ENCODE results near the gene NARS2.
"Not testable (repeated sequence)": the region's sequence is repeated elsewhere in the genome, so short reads cannot be mapped to it uniquely, and the experiment has no call there.

The NARS2 gene

GRCh38 chr11:78577495-78577894 is 2.8 kb upstream of the NARS2 start:
- no peak for DNase-seq (ENCODE audit: low read depth in 2 of 3, low spot score in 1 of 3)

DNA sequence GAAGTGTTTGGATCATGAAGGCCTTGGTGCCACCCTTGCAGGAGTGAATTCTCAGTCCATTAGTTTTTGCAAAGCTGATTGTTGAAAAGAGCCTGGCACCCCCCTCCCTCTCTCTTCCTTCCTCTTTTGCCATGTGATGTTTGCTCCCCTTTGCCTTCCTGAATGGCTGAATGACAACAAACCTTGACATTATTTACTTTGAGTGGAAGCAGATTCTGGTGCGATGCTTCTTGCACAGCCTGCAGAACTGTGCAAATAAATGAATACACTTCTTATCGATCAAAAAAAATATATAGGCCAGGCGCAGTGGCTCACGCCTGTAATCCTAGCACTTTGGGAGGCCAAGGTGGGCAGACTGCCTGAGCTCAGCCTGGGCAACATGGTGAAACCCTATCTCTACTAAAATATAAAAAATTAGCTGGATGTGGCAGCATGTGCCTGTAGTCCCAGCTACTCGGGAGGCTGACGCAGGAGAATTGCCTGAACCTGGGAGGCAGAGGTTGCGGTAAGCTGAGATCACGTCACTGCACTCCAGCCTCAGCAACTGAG is 2.0 kb upstream of the NARS2 start:
- DNase-seq (ENCODE audit: low read depth in 2 of 3, low spot score in 1 of 3), result no peak

- DNase-seq (ENCODE audit: low read depth in 2 of 3, low spot score in 1 of 3), result no peak
Measured at GRCh38 chr11:78575478-78575877, 814 bp upstream of the NARS2 start.

DNA sequence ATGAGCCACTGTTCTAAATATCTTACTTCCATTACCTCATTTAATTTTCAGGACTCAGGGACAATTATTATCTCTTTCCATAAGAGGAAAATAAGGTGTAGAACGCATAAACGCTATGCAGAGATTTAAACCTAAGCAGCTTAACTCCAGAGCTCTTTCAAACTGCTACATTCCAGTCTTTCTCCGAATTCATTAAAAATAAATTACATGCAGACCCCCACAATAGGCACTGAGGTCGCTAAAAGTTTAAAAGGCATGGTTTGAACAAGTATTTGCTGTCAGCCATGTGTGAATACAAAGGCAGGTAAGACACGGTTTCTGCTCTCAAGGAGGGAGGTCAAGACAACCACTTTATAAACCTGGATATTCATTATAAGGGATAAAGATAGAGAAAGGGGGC is 983 bp downstream of the NARS2 start:
- DNase-seq (ENCODE audit: low read depth in 2 of 3, low spot score in 1 of 3), result no peak

DNA sequence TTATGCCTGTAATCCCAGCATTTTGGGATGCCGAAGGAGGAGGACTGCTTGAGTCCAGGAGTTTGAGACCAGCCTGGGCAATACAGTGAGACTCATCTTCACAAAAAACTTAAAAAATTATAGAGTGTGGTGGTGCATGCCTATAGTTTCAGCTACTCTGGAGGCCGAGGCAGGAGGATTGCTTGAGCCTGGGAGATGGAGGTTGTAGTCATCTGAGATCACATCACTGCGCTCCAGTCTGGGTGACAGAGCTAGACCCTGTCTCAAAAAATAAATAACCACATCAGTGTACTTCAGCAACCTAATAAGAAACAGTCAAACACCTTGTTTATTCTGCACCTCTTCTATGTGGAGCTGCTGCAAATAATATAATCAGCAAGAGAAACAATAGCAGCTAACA is 1.4 kb downstream of the NARS2 start:
- no peak for DNase-seq (ENCODE audit: low read depth in 2 of 3, low spot score in 1 of 3)

- no peak for DNase-seq (ENCODE audit: low read depth in 2 of 3, low spot score in 1 of 3)
Measured at GRCh38 chr11:78572394-78572793, 2.3 kb downstream of the NARS2 start.

DNA sequence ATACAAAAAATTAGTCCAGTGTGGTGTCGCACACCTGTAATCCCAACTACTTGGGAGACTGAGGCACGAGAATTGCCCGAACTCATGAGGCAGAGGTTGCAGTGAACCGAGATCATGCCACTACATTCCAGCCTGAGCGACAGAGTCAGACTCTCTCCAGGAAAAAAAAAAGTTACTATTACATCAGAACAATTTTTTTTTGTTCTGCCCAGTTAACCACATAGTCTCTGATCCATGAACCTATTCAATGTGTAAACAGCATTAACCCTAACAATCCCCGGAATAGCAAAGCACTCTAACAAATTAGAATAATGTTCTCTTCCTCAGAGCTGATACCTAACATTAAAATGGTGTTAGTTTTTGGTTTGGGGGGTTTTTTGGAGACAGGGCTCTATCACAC is 4.6 kb downstream of the NARS2 start:
- no peak for DNase-seq (ENCODE audit: low read depth in 2 of 3, low spot score in 1 of 3)

DNA sequence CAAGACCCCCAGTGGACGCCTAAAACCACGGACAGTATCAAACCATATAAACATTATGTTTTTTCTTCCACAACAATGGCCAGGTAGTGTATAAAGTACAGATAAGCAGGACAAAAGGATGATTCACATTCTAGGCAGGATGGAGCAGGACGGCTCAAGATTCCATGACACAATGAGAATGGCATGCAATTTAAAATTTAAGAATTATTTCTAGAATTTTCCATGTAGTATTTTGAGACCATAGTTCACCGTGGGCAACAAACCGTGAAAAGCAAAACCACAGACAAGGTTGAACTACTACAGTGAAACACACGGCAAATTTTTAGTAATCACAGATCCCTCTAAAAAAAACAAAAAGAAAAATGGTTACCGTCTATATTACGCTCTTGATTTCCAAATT is 7.5 kb downstream of the NARS2 start:
- DNase-seq (ENCODE audit: low read depth in 2 of 3, low spot score in 1 of 3), result no peak

DNA sequence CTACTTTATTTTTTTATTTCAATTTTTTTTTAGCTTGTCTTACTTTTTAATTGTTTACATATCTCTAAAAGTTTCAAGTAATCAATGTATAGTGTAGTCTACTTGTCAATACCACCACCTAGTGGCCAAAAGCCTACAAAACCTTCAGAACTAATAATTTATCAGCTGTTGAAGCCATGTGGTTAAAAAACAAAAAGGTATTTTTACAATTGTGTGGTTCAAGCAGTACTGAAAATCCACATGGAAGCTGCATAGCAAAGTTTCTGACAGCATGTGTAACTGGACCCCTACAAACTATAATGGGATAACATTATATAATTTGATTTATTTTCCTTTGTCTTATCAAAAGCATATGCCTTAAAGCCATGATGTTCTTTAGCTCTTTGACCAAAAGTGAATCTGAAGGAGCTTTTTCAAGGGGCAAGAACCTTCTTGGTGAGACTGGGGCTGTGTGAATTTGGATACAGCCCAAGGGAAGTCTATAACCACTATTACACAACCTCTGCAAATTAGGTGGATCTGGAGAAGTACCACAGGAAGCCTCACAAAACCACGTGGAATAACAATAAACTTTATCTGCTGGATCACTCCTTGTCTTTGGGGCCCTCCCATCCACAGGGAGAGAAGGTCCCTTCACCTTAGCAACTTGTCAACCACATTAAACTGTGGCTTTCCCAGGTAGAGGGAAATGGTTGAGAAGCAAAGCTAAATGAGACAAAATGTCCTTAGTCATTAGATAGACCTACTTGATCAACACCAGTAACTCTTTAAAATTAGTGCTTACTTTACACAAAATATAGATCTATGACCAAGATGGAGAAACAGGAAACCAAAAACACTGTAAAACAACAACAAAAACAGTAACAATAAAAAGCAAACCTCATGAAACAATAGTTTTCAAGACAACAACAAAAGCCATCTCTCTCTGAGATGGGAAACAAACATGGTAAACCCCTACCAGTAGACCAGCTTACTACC is 9.9 kb downstream of the NARS2 start:
- peak in 1 of 3 donors; percentile 60 for DNase-seq (ENCODE audit: low read depth in 2 of 3, low spot score in 1 of 3)

- not testable (repeated sequence) for DNase-seq (ENCODE audit: low read depth in 2 of 3, low spot score in 1 of 3)
Measured at GRCh38 chr11:78564037-78564436, 10.6 kb downstream of the NARS2 start.

DNA sequence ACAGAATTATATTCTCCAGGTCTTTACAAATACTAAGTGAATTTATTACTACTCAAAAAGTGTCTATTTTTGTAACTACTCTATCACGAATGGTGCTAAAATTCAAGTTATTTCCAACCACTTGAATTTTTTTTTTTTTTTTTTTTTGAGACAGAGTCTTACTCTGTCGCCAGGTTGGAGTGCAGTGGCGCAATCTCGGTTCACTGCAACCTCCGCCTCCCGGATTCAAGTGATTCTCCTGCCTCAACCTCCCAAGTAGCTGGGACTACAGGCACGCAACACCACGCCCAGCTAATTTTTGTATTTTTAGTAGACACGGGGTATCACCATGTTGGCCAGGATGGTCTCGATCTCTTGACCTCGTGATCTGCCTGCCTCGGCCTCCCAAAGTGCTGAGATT is 11.6 kb downstream of the NARS2 start:
- not testable (repeated sequence) for DNase-seq (ENCODE audit: low read depth in 2 of 3, low spot score in 1 of 3)

GRCh38 chr11:78562398-78562797 is 12.3 kb downstream of the NARS2 start:
- no peak for DNase-seq (ENCODE audit: low read depth in 2 of 3, low spot score in 1 of 3)

DNA sequence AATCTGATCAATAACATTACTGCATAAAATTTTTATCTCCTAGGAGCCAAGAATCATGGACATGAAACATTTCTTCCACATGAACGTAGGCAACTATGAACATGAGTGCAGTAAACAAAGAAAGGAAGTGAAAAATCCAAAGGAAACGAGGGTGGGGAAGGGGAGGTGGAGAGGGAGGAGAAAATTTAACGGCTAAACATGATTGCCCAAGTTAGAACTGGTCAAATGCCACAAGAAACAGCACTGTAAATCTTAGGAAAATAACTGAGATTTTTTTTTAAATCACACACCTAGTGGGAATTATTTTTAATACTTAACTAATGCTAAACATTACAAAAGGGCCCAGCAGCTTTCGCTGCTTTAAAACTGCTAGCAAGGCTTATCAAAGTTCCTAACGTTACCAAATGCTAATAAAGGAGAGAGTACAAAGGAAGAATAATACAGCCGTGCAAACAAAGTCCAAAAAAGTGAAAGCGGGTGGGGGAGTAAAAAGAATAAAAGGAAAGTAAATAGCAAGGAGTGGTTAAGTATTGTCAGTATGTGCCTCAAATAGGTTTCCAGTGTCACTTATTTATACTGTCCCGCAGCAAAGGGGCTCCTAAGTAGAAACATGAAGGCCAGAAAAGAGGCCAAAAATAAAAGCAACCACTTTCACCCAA is 13.7 kb downstream of the NARS2 start:
- DNase-seq (ENCODE audit: low read depth in 2 of 3, low spot score in 1 of 3), result no peak

- DNase-seq (ENCODE audit: low read depth in 2 of 3, low spot score in 1 of 3), result no peak
Measured at GRCh38 chr11:78560153-78560552, 14.5 kb downstream of the NARS2 start.

DNA sequence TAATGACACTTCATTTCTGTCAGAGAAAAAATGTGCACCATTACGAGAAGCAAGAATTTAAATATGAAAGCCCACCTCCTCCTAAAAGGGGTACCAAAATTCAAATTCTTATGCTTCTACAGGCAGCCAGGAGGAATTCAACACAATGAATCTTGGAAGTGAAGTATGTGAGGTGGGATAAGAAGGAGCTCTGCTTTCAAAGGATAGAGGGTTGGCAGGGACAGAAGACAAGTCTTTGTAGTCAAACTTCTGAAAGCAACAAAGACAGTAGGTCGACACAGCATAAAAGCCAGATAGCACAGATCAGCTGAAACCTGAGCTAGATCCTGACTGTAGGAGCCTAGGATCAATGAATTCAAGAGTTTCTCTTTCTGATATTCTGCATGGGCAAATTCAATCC is 17.4 kb downstream of the NARS2 start:
- no peak for DNase-seq (ENCODE audit: low read depth in 2 of 3, low spot score in 1 of 3)

DNA sequence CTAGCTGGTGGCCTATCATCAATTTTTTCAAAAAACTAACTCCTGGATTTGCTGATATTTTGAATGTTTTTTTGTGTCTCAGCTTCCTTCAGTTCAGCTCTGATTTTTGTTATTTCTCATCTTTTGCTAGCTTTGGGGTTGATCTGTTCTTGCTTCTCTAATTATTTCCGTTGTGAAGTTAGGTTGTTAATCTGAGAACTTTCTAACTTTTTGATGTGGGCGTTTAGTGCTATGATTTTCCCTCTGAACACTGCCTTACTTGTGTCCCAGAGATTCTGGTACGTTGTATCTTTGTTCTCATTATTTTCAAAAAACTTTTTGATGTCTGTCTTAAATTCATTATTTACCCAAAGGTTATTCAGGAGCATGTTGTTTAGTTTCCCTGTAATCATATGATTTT is 19.1 kb downstream of the NARS2 start:
- DNase-seq (ENCODE audit: low read depth in 2 of 3, low spot score in 1 of 3), result no peak

DNA sequence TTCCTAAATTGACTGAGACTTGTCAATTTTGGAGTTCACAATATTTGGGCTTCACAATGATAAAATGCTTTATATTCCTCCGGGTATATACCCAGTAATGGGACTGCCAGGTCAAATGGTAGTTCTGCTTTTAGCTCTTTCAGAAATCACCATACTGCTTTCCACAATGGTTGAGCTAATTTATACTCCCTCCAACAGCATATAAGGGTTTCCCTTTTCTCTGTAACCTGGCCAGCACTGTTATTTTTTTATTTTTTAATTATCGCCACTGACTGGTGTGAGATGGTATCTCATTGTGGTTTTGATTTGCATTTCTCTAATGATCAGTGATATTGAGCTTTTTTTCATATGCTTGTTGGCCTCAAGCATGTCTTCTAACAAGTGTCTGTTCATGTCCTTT is 21.8 kb downstream of the NARS2 start:
- DNase-seq (ENCODE audit: low read depth in 2 of 3, low spot score in 1 of 3), result no peak

DNA sequence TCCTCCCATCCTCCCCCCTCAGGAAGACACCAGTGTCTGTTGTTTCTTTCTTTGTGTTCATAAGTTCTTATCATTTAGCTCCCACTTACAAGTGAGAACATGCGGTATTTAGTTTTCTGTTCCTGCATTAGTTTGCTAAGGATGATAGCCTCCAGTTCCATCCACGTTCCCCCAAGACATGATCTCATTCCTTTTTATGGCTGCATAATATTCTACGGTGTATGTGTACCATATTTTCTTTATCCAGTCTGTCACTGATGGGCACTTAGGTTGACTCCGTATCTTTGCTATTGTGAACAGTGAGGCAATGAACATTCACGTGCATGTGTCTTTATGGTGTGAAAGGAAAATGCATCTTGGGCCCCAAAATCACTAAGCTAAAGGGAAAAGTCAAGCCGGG is 22.5 kb downstream of the NARS2 start:
- not testable (repeated sequence) for DNase-seq (ENCODE audit: low read depth in 2 of 3, low spot score in 1 of 3)

DNA sequence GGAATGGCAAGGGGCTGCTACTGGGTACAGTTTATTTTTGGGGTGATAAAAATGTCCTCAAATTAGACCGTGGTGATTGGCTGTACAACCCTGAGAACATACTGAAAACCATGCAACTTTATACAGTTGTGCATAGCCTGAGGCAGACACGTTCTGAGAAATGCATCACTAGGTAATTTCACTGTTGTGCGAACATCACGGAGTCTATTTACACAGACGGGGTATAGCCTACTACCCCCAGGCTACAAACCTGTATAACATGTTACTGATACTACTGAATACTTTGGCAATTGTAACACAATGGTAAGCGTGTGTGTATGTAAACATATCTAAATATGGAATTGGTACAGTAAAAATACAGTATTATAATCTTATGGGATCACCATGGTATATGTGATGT is 23.6 kb downstream of the NARS2 start:
- no peak for DNase-seq (ENCODE audit: low read depth in 2 of 3, low spot score in 1 of 3)

GRCh38 chr11:78549624-78550409 is 24.8 kb downstream of the NARS2 start:
- DNase-seq (ENCODE audit: low read depth in 2 of 3, low spot score in 1 of 3), result no peak

DNA sequence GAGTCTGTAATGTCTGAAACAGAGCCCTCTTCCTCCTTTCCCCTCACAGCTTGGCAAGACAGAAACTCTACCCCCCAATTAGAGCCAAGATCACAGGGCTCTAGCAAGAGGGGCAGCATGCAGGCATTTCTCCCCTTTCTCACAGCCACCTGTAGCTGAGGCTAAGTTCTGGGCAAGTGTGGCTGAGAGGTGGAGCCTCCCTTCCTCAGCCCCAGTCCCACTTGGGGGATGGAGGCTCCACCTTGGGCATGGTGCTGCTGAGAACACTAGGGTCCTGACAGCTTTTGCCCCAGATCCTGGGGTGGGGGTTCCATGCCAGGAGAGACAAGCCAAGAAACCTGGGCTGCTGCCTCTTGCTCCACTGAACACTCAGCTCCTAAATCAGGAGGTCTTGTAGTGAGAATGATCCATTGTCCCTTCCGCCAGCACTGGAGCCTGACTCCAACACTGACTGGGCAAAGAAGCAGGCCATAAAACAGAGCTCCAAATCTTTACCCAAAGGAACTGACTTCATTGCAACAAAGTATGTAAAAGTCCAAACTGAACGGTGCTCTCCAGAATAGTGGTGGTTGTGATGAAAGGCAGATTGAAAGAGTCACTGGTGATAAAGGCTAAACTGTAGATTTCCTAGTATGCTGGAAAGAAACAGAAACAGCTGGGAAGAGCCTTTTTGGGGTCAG is 25.6 kb downstream of the NARS2 start:
- no peak for DNase-seq (ENCODE audit: low read depth in 2 of 3, low spot score in 1 of 3)

All from stimulated activated CD4-positive, alpha-beta T cell treated with anti-CD3 and anti-CD28 coated beads, Interleukin-12 subunit alpha, Interleukin-12 subunit beta, amount 100 ng/mL, for 48 hours (primary cell).